NCI-H1417 (cell line): ENCODE measurements around the gene VSTM2L.

Source experiments
- DNase-seq, 3 experiments: peaks; one replicate each; lab custom pipeline; 2025; lab: John Stamatoyannopoulos, UW

VSTM2L gene

GRCh38 chr20:37878835-37879599, 23.9 kb upstream of the VSTM2L start:
- peak; percentile 53 to 79 (median 75) for DNase-seq

GRCh38 chr20:37879843-37880242, 23.1 kb upstream of the VSTM2L start:
- DNase-seq: no peak

- DNase-seq: peak; percentile 74 to 92 (median 83)
Observed at GRCh38 chr20:37880726-37881591, 22.0 kb upstream of the VSTM2L start.

- peak; percentile 18 to 84 (median 54) for DNase-seq
Observed at GRCh38 chr20:37881601-37882343, 21.2 kb upstream of the VSTM2L start.

- DNase-seq: peak; percentile 33 to 89 (median 84)
Observed at GRCh38 chr20:37882961-37883712, 19.8 kb upstream of the VSTM2L start.

GRCh38 chr20:37885042-37885441, 17.9 kb upstream of the VSTM2L start:
- no peak for DNase-seq

- peak; percentile 24 to 55 (median 38) for DNase-seq
Observed at GRCh38 chr20:37885593-37886503, 17.1 kb upstream of the VSTM2L start.

- DNase-seq: no peak
Observed at GRCh38 chr20:37886851-37887297, 16.1 kb upstream of the VSTM2L start.

GRCh38 chr20:37888641-37889040, 14.3 kb upstream of the VSTM2L start:
- no peak for DNase-seq

GRCh38 chr20:37890108-37890507, 12.8 kb upstream of the VSTM2L start:
- DNase-seq: no peak

- peak; percentile 42 to 74 (median 53) for DNase-seq
Observed at GRCh38 chr20:37890643-37891042, 12.3 kb upstream of the VSTM2L start.

GRCh38 chr20:37892001-37892400, 10.9 kb upstream of the VSTM2L start:
- DNase-seq: no peak

- DNase-seq: no peak
Observed at GRCh38 chr20:37893566-37894241, 9.2 kb upstream of the VSTM2L start.

GRCh38 chr20:37894454-37894853, 8.5 kb upstream of the VSTM2L start:
- DNase-seq: peak in 1 of 3 experiments; percentile 32

- DNase-seq: peak in 2 of 3 experiments; percentile 88 to 99
Observed at GRCh38 chr20:37895166-37895565, 7.8 kb upstream of the VSTM2L start.

- peak in 1 of 3 experiments; percentile 13 for DNase-seq
Observed at GRCh38 chr20:37896932-37897548, 5.9 kb upstream of the VSTM2L start.

- no peak for DNase-seq
Observed at GRCh38 chr20:37898233-37899104, 4.5 kb upstream of the VSTM2L start.
